Measurements from ENCODE around the gene GPR65.
"Not testable (repeated sequence)": the region's sequence is repeated elsewhere in the genome, so short reads cannot be mapped to it uniquely, and the experiment has no call there.

Gene GPR65

GRCh38 chr14:88004506-88005036 is 364 bp upstream of the GPR65 start:
- no peak for DNase-seq (ENCODE audit: low read depth in 2 of 2)

- peak; percentile 38 to 64 for DNase-seq (ENCODE audit: low read depth in 2 of 2)
Observed at GRCh38 chr14:88005978-88006851, 1.3 kb downstream of the GPR65 start.

GRCh38 chr14:88007608-88008007 is 2.7 kb downstream of the GPR65 start:
- DNase-seq (ENCODE audit: low read depth in 2 of 2) = no peak

GRCh38 chr14:88008039-88008742 is 3.3 kb downstream of the GPR65 start:
- no peak for DNase-seq (ENCODE audit: low read depth in 2 of 2)

- DNase-seq (ENCODE audit: low read depth in 2 of 2) = no peak
Observed at GRCh38 chr14:88009486-88009885, 4.6 kb downstream of the GPR65 start.

- DNase-seq (ENCODE audit: low read depth in 2 of 2) = no peak
Observed at GRCh38 chr14:88010331-88010730, 5.4 kb downstream of the GPR65 start.

GRCh38 chr14:88012495-88012894 is 7.6 kb downstream of the GPR65 start:
- DNase-seq (ENCODE audit: low read depth in 2 of 2) = no peak

GRCh38 chr14:88013750-88014349 is 8.9 kb downstream of the GPR65 start:
- no peak for DNase-seq (ENCODE audit: low read depth in 2 of 2)

GRCh38 chr14:88016768-88017167 is 11.8 kb downstream of the GPR65 start:
- DNase-seq (ENCODE audit: low read depth in 2 of 2) = no peak

- no peak for DNase-seq (ENCODE audit: low read depth in 2 of 2)
Observed at GRCh38 chr14:88017535-88017934, 12.6 kb downstream of the GPR65 start.

GRCh38 chr14:88023658-88024187 is 18.8 kb downstream of the GPR65 start:
- DNase-seq (ENCODE audit: low read depth in 2 of 2) = no peak

GRCh38 chr14:88024252-88025086 is 19.5 kb downstream of the GPR65 start:
- not testable (repeated sequence) for DNase-seq (ENCODE audit: low read depth in 2 of 2)

- no peak for DNase-seq (ENCODE audit: low read depth in 2 of 2)
Observed at GRCh38 chr14:88025313-88025712, 20.4 kb downstream of the GPR65 start.

- DNase-seq (ENCODE audit: low read depth in 2 of 2) = no peak
Observed at GRCh38 chr14:88026890-88027289, 22.0 kb downstream of the GPR65 start.

- no peak for DNase-seq (ENCODE audit: low read depth in 2 of 2)
Observed at GRCh38 chr14:88029500-88029899, 24.6 kb downstream of the GPR65 start.

GRCh38 chr14:88030079-88030478 is 25.1 kb downstream of the GPR65 start:
- no peak for DNase-seq (ENCODE audit: low read depth in 2 of 2)

- DNase-seq (ENCODE audit: low read depth in 2 of 2) = no peak
Observed at GRCh38 chr14:88030892-88031291, 26.0 kb downstream of the GPR65 start.

- no peak for DNase-seq (ENCODE audit: low read depth in 2 of 2)
Observed at GRCh38 chr14:88032373-88032772, 27.4 kb downstream of the GPR65 start.

GRCh38 chr14:88034076-88034475 is 29.1 kb downstream of the GPR65 start:
- no peak for DNase-seq (ENCODE audit: low read depth in 2 of 2)

- no peak for DNase-seq (ENCODE audit: low read depth in 2 of 2)
Observed at GRCh38 chr14:88036422-88036821, 31.5 kb downstream of the GPR65 start.

- no peak for DNase-seq (ENCODE audit: low read depth in 2 of 2)
Observed at GRCh38 chr14:88037325-88037724, 32.4 kb downstream of the GPR65 start.
